RPMI7951 (cell line): Measurements from ENCODE around the gene ZFPM1. TPM values are rescaled to one million over a fixed set of nuclear protein-coding genes. Genes with fewer than 3 reads are reported as not detected.

Source experiments
- DNase-seq: peaks from one replicate; pipeline ENCODE4 v3.0.0-alpha.2; 2012; ENCODE audit warnings: low read depth
- total RNA-seq: library from RNA; depleted of rRNA; stranded (reverse); fragments of >200 nt; shearing (Covaris generic); gene quantifications from 2 replicates; pipeline ENCODE4 v1.2.3, GENCODE V29; 2014

Gene ZFPM1
- total RNA-seq, 1 experiment from 2014 or later: 1.1 TPM

DNA sequence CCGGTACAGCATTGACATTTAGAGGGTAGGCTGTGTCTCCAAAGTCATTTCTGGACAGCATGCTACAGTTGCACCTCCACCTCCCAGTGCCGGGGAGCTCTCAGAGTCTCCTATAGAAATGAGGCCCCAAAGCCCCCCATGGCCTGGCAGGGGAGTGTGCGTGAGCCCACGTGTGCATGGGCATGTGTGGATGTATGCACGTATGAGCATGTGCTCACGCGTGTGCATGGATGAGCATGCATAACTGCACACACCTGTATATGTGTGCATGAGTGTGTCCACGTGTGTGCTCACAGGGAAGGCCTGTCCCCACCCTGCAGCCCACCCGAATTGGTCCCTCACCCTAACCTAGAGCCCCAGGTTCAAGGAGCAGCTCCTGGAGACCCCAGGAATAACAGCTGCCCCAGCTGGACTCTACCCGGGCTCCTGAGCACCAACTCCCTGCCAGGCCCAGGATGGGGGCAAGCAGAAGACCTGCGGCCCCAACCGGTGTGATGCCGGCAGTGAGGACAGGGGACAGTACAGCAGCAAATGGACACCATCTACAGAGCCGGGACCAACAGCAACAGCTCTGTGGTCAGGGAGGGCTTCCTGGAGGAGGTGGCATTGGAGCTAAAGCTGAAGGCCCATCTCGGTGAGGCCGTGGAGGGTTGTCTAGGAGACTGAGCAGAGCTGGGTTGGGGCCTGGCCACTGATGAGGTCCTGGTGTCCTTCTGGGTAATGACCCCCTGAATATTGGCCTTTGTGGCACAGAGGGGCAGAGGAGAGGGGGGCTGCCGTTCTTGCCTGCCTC lies 35.2 kb upstream of the ZFPM1 start:
- no peak for DNase-seq

DNA sequence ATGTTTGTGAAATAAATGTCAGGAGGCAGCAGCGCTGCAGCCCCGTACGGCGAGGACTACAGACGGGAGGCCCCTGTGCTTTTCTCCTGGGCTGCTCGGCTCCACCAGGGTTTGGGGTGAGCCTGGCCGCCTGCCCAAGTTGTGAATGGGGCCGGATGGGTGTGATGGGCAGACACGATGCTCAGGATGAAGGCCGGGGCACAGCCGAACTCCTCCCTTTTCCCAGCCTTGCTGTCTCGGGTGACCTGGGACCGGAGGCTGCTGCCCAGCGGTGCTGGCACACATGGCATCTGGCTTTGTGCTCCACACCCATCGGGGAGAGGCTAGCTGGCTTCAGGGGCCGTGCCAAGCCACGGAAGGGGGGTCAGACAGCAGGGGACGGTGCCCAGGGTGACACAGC lies 34.2 kb upstream of the ZFPM1 start:
- DNase-seq: no peak

DNA sequence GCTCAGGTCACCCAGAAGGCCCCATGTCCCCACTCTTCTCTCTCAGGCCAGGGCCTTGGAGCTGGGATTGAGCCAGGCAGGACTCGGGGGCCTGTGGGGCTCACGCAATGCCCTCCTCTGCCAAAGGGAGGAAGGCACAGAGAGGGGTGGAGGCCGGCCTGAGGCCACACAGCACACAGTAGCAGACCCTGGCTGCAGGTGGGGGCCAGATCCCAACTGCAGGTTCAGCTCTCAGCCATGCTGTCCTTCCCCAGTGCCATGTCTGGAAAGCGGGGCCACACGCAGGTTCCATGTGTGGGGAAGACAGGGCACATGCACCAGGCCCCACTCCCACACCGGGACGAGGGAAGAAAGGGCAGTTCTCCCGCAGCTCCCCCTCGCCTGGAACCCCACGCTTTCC lies 33.3 kb upstream of the ZFPM1 start:
- no peak for DNase-seq

DNA sequence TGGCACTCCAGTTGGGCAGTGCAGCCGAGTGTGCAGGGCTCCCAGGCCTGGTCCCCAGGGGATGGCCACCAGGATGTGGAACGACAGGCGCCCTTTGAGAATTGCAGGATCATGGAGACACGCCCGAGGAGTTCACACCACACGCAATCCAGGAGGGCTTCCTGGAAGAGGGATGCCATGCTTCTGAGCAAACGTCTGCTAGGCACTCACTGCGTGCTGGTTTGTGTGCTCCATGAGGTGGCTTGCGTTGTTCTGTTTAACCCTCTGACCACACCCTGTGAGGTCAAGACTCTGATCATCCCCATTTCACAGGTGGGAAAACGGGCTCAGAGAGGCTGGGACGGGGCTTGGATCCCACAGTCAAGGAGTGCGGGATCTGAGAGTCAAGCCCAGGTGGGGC lies 32.6 kb upstream of the ZFPM1 start:
- DNase-seq: no peak

DNA sequence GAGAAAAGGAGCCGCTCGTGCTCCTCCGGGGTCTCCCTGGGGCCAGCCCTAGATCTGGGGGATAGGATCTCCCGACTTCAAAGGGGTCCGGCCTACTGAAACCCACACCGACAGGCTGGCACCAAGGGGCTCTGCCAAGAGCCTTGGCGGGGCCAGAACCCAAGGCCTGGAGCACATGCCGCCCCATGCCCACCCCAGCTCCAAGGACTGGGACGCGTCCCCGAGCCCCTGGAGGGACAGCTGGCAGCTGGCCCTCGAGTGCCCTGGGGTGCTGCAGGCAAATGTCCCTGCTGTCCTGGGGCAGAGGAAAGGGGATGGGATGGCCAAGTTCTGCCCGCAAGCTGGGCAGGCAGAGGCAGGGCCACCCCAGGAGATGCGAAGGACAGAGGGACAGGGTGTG lies 31.8 kb upstream of the ZFPM1 start:
- DNase-seq: no peak

DNA sequence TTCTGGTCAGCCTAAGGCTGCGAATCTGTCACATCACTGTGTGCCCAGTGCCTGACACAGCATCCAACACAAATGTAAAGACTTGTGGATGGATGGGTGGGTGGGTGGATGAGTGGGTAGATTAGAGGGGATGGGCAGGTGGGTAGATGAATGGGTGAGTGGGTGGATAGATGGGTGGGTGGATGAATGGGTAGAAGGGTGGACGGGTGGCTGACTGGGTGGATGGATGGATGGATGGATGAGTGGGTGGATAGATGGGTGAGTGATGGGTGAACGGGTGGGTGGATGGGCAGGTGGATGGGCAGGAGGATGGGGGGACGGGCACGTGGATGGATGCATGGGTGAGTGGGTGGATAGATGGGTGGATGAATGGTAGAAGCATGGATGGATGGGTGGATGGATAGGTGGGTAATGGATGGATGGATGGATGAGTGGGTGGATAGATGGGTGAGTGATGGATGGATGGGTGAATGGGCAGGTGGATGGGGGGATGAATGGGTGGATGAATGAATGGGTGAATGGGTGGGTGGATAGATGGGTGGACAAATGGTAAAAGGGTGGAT lies 31.1 kb upstream of the ZFPM1 start:
- no peak for DNase-seq

DNA sequence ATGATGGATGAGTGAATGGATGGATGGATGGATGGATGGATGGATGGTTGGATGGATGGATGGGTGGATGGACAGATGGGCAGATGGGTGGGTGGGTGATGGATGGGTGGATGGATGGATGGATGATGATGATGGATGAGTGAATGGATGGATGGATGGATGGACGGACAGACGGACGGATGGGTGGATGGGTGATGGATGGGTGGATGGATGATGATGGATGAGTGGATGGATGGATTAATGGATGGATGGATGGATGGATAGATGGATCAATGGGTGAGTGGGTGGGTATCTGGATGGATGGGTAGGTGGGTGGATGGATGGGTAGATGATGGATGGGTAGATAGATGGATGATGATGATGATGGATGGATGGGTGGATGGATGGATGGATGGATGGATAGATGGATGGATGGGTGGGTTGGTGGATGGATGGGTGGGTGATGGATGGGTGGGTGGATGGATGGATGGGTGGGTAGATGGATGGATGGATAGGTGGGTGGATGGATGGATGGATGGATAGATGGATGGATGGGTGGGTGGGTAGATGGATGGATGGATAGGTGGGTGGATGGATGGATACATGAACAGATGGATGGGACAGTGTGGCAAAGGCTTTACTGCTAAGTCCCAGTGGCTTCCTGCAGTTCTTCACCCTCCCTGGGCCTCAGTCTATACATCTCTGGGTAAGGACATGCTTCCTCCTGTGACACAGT lies 30.2 kb upstream of the ZFPM1 start:
- DNase-seq: no peak

DNA sequence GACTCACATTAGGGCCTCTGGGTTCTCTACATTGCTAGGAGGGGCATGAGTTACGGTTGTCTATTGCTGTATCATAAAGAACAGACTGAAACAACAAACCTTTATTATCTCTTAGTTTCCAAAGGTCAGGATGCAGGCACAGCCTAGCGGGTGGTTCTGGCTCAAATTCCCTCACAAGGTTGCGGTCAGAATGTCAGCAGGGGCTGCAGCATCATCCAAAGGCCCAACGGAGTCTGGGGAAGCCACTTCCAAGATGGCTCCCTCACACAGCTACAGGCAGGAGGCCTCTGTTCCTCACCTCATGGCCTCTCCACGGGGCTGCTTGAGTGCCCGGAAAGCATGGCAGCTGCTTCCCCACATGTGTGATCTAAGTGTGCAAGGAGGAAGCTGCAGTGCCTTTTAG lies 29.6 kb upstream of the ZFPM1 start:
- DNase-seq: no peak

DNA sequence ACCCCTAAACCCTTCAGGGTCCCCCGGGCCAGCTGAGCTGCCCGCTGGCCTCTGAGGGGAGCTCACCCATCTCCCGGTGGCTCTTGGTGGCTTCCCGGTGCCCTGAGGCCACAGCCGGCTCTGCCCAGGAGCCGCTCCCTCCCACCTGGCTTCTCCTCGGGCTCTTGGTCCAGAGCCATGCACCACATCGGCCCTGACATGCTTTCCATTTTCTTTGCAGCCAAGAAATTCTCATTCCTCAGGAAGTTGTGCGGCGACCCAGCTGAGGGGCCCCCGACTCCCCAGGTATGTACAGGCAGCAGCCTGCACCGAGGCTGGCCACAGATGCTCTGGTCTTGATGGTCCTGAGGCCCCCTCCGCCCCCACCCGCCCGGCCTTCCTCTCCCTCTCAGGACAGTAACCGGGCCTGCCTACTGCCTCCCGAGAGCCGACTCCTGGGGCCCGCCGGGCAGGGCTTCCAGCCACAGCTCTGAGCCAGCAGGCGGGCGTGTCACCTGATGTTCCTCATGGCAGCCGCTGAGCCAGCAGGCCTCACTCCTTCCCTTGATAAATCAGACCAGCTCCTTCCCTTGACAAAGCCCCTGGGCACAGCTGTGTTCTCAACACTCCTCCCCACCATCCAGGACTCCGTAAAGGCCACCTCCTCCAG lies 28.4 kb upstream of the ZFPM1 start:
- DNase-seq: no peak

DNA sequence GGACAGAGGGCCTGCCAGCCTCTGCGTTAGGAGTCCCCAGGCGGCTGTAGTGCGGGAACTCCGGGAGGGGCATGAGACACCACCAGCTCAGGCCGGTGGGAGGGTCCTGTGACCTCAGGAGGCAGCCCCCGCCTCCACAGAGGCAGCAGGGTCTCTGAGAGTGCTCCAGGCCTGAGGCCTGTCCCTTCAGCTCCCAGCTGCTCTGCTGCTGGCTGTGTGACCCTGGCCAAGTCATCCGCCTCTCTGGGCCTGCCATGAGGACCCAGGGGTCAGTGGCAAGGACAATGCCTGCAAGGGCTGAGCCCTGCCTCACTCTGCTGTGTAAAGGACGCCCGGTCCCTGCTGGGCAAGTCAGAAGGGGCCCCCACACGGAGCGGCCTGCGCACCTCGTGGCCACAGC lies 27.1 kb upstream of the ZFPM1 start:
- DNase-seq: no peak

DNA sequence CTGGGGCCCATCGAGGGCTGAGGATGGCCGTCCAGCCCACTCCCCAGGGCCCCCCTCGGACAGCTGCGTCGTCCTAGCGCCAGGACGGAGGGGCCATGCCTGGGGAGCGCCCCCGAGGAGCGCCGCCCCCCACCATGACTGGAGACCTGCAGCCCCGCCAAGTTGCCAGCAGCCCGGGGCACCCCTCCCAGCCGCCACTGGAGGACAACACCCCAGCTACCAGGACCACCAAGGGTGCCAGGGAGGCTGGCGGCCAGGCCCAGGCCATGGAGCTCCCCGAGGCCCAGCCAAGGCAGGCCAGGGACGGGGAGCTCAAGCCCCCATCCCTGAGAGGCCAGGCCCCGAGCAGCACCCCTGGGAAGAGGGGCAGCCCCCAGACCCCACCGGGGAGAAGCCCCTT lies 25.7 kb upstream of the ZFPM1 start:
- DNase-seq: no peak

DNA sequence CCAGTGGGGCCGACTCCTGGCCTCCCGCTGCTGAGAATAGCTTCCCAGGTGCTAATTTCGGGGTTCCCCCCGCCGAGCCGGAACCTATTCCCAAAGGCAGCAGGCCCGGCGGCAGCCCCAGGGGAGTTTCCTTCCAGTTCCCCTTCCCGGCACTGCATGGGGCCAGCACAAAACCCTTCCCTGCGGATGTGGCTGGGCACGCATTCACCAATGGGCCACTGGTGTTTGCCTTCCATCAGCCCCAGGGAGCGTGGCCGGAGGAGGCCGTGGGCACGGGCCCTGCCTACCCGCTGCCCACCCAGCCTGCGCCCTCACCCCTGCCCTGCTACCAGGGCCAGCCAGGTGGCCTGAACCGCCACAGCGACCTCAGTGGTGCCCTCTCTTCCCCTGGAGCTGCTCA lies 24.9 kb upstream of the ZFPM1 start:
- DNase-seq: no peak

DNA sequence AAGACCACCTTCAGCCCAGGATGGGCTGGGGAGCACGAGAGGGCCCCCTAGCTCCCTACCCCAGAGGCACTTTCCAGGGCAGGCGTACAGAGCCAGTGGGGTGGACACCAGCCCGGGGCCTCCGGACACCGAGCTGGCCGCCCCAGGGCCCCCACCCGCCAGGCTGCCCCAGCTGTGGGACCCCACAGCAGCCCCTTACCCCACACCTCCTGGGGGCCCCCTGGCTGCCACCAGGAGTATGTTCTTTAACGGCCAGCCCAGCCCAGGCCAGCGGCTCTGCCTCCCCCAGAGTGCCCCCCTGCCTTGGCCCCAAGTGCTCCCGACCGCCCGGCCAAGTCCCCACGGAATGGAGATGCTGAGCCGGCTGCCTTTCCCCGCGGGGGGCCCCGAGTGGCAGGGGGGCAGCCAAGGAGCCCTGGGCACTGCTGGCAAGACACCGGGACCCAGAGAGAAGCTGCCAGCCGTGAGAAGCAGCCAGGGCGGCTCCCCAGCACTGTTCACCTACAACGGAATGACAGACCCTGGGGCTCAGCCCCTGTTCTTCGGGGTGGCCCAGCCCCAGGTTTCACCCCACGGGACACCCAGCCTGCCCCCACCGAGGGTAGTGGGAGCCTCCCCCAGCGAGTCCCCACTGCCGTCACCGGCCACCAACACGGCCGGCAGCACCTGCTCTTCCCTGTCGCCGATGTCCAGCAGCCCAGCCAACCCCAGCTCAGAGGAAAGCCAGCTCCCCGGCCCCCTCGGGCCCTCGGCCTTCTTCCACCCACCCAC lies 24.3 kb upstream of the ZFPM1 start:
- DNase-seq: no peak

DNA sequence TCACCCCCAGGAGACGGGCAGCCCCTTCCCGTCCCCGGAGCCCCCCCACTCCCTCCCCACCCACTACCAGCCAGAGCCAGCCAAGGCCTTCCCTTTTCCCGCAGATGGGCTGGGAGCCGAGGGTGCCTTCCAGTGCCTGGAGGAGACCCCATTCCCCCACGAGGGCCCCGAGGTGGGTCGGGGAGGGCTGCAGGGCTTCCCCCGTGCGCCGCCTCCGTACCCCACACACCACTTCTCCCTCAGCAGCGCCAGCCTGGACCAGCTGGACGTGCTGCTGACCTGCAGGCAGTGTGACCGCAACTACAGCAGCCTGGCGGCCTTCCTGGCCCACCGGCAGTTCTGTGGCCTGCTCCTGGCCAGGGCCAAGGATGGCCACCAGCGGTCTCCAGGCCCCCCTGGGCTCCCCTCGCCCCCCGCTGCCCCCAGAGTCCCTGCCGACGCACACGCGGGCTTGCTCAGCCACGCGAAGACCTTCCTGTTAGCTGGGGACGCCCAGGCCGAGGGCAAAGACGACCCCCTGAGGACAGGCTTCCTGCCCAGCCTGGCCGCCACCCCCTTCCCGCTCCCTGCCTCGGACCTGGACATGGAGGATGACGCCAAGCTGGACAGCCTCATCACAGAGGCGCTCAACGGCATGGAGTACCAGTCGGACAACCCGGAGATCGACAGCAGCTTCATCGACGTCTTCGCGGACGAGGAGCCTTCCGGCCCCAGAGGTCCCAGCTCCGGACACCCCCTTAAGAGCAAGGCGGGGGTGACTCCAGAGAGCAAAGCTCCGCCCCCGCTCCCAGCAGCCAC lies 23.5 kb upstream of the ZFPM1 start:
- DNase-seq: no peak

DNA sequence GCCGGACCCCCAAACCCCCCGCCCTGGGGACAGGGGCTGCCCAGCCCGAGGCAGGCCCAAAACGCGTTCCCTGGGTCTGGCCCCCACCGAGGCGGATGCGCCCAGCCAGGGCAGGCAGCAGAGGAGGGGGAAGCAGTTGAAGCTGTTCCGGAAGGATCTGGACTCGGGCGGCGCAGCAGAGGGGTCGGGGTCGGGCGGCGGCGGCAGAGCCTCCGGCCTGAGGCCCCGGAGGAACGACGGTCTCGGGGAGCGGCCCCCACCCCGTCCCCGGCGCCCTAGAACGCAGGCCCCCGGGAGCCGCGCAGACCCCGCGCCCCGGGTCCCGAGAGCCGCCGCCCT lies 22.9 kb upstream of the ZFPM1 start:
- no peak for DNase-seq

DNA sequence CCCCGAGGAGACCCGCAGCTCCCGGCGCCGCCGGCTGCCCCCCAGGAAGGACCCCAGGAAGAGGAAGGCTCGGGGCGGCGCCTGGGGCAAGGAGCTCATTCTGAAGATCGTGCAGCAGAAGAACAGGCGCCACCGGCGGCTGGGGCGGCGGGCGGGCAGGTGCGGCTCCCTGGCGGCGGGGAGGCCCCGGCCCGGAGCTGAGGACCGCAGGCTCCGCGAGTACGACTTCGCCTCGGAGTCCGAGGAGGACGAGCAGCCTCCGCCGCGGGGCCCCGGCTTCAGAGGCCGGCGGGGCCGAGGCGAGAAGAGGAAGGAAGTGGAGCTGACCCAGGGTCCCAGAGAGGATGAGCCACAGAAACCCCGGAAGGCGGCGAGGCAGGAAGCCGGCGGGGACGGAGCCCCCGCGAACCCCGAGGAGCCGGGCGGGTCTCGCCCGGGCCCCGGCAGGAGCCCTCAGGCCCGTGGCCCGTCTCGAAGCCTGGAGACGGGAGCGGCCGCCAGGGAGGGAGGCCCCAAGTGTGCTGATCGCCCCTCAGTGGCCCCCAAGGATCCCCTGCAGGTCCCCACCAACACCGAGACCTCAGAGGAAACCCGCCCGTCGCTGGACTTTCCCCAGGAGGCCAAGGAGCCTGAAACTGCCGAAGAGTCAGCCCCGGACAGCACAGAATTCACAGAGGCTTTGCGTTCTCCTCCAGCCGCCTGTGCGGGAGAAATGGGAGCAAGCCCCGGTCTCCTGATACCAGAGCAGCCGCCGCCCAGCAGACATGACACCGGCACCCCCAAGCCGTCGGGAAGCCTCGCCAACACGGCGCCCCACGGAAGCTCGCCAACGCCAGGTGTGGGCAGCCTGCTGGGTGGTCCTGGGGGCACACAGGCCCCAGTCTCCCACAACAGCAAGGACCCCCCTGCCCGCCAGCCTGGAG lies 22.3 kb upstream of the ZFPM1 start:
- DNase-seq: no peak

DNA sequence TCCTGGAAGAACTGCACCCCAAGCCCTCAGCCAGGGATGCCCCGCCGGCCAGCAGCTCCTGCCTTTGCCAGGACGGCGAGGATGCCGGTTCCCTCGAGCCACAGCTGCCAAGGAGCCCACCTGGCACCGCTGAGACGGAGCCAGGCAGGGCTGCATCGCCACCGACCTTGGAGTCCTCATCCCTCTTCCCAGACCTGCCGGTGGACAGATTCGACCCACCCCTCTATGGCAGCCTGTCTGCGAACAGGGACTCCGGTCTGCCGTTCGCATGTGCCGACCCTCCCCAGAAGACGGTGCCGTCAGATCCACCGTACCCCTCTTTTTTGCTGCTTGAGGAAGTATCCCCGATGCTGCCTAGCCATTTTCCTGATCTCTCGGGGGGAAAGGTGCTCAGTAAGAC lies 21.4 kb upstream of the ZFPM1 start:
- DNase-seq: no peak

DNA sequence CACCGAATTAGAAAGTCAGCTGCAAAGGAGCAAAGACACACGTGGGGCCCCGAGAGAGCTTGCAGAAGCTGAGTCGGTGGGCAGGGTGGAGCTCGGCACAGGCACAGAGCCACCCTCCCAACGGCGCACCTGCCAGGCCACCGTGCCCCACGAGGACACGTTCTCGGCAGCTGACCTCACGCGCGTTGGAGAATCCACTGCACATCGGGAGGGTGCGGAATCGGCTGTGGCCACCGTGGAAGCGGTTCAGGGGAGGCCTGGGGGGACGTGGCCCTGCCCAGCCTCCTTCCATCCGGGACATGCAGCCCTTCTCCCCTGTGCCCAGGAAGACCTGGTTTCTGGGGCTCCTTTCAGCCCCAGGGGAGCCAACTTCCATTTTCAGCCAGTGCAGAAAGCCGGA lies 20.9 kb upstream of the ZFPM1 start:
- DNase-seq: no peak

DNA sequence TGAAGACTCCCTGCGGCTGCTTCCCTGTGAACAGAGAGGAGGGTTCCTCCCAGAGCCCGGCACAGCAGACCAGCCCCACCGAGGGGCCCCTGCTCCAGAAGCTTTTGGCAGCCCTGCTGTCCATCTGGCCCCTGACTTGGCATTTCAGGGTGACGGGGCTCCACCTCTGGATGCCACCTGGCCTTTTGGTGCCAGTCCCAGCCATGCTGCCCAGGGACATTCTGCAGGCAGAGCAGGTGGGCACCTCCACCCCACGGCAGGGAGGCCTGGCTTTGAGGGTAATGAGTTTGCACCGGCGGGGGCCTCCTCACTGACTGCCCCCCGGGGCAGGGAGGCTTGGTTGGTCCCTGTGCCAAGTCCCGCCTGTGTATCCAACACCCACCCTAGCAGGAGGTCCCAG lies 20.3 kb upstream of the ZFPM1 start:
- DNase-seq: no peak
